ENCODE data around the gene LGALS9C.
"Not testable (repeated sequence)": the region's sequence is repeated elsewhere in the genome, so short reads cannot be mapped to it uniquely, and the experiment has no call there.

The LGALS9C gene

DNA sequence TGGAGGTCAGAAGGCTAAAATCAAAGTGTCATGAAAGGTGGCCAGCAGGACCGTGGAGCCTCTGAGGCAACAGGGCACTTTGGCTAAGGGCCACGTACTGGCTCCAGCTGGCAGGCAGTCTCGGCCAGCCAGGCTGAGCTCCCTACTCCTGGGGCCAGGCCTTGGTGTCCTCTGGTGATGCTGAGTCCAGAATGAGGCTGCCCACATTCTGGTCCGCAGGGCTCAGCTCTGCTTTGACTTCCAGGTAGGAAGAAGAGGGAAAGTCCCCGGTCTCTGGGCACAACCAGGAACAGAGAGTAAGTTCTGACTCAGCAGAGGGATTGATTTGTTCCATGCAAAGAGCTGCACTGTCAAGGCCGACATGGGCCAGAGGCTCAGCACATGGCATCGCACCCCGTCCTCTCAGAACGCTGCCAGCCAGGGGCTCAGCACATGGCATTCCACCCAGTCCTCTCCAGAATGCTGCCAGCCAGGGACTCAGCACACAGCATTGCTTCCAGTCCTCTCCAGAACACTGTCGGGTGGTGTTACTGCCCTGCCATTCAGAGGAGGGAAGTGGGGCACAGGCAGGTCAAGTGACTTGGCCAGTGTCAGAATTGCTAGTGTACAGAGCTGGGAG is 2.5 kb downstream of the LGALS9C start:
- not testable (repeated sequence) for DNase-seq

DNA sequence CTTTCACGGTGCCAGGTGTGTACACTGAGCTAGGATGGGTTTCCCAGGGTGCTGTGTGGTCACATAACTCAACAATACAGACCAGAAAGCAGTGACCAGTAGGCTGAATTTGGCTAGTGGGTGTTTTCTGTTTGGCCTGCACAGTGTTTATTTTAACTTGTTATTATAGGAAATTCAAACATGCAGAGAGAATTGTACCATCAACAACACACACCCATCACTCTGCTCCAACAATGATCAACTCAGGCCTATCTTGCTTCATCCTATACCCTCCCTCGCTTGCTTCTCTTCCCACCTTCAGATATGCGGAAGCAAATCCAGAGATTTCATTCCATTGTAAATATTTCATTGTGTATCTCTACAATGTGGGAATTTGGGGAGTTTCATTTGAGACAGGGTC is 5.2 kb downstream of the LGALS9C start:
- not testable (repeated sequence) for DNase-seq

DNA sequence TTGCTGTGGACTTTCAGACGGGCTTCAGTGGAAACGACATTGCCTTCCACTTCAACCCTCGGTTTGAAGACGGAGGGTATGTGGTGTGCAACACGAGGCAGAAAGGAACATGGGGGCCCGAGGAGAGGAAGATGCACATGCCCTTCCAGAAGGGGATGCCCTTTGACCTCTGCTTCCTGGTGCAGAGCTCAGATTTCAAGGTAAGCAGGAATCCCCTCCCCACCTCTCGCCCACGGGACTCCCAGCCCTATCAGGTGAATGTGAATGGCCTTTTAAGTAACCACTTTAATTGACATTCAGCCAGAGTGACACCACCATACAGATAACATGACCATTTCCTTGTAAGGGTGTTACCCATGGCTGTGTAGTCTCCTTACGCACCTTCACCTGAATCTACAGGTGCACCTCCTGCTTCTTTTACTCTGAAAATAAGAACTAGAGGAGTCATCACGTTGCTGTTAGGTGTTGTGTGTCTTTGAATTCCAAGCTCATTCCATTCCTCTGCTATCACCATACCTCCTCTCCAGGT is 9.4 kb downstream of the LGALS9C start:
- DNase-seq = not testable (repeated sequence)

DNA sequence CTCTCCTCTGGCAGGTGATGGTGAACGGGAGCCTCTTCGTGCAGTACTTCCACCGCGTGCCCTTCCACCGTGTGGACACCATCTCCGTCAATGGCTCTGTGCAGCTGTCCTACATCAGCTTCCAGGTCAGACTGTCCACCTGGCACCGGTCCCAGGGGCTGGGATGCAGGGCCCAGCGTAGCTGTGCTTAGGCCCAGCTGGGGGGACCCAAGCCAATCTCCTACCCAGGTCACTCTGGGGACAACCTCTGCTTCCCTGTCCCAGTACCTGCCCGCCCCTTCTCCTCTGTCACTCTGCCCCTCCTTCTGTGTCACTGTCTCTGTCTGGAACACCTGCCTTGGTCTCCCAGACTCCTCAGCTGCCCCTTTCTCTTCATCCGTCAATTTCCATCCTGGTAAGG is 11.0 kb downstream of the LGALS9C start:
- DNase-seq = not testable (repeated sequence)

DNA sequence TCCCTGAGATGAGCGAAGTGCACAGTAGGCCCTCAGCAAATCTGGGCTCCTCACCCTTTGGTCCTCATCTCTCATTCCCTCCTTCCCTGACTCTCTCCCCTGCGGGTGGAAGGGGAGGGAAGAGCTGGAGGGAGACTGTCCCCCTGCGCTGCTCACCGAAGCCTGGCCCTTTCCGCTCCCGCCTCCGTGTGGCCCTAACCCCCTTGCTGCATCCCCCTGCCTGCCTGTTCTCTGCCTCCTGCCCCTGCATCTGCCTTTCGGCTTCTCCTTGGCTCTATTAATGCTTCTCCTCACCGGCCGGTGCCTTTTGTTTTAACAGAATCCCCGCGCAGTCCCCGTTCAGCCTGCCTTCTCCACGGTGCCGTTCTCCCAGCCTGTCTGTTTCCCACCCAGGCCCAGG is 12.0 kb downstream of the LGALS9C start:
- DNase-seq = not testable (repeated sequence)

GRCh38 chr17:18490016-18490415 is 13.4 kb downstream of the LGALS9C start:
- DNase-seq = not testable (repeated sequence)

GRCh38 chr17:18492712-18493480 is 16.3 kb downstream of the LGALS9C start:
- peak; percentile 1 for DNase-seq

DNA sequence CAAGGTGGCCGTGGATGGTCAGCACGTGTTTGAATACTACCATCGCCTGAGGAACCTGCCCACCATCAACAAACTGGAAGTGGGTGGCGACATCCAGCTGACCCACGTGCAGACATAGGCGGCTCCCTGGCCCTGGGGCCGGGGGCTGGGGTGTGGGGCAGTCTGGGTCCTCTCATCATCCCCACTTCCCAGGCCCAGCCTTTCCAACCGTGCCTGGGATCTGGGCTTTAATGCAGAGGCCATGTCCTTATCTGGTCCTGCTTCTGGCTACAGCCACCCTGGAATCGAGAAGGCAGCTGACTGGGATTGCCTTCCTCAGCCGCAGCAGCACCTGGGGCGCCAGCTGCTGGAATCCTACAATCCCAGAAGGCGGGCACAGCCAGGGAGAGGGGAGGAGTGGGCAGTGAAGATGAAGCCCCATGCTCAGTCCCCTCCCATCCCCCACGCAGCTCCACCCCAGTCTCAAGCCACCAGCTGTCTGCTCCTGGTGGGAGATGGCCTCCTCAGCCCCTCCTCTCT is 17.7 kb downstream of the LGALS9C start:
- DNase-seq = not testable (repeated sequence)

DNA sequence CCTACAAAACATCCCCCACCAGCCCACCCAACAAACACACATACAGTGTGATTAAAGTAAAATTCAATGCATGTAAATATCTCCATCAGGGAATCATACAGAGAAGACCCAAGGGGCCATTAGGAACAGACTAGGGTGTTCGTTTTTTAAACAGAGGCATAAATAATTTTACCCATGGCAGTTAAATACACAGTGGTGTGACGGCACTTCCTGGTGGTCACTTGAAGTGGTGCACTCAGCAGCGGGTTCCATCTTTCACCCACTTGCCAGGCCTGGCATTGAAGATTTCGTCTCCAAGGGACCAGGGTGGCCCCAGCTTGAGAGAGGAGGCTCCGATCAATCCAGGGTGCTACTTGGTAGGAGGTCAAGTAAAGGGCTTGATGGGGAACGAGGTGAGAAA is 20.5 kb downstream of the LGALS9C start:
- DNase-seq = not testable (repeated sequence)

GRCh38 chr17:18499100-18499499 is 22.5 kb downstream of the LGALS9C start:
- not testable (repeated sequence) for DNase-seq

GRCh38 chr17:18499756-18500155 is 23.2 kb downstream of the LGALS9C start:
- DNase-seq = not testable (repeated sequence)

GRCh38 chr17:18500281-18500680 is 23.7 kb downstream of the LGALS9C start:
- DNase-seq = not testable (repeated sequence)

GRCh38 chr17:18500816-18501215 is 24.2 kb downstream of the LGALS9C start:
- DNase-seq = not testable (repeated sequence)

DNA sequence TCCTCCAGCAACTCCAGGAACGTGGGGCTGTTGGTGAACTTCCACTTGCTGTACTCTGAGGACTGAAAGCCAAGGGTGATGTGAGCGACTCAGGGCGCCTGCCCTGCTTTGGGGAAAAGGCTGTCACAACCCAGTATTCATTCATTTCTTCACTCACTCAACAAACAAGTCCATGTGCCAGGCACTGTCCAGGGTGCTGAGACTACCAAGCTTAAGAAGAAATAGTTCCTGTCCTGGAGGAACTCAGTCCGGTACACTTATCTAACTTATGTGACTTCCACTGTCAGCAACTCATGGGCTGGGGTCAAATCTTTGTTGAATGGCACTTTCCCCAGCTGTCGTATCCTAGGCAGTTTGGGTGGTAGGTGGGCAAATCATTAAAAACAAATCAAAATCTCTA is 26.6 kb downstream of the LGALS9C start:
- DNase-seq = not testable (repeated sequence)

- DNase-seq = not testable (repeated sequence)
These were observed 31.1 kb downstream of the LGALS9C start for GRCh38 chr17:18507729-18508128.

DNA sequence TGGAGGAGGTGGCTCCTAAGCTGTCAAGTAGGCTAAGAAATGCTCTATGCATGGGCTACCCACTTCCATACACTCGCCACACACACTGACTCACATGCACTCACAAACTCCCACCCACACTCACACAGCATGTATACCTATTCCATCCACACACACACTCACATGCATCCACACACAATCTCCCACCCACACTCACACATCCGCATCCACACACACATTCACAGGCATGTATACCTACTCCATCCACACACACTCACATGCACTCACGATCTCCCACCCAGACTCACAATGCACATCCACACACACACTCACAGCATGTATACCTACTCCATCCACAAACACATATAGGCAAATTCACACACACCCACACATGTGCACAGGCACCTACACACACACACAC is 32.1 kb downstream of the LGALS9C start:
- not testable (repeated sequence) for DNase-seq

- DNase-seq = not testable (repeated sequence)
These were observed 44.5 kb downstream of the LGALS9C start for GRCh38 chr17:18521100-18521499.

- DNase-seq = not testable (repeated sequence)
These were observed 48.4 kb downstream of the LGALS9C start for GRCh38 chr17:18525015-18525414.

GRCh38 chr17:18526168-18526800 is 49.7 kb downstream of the LGALS9C start:
- not testable (repeated sequence) for DNase-seq

- DNase-seq = not testable (repeated sequence)
These were observed 50.8 kb downstream of the LGALS9C start for GRCh38 chr17:18527354-18527753.

DNA sequence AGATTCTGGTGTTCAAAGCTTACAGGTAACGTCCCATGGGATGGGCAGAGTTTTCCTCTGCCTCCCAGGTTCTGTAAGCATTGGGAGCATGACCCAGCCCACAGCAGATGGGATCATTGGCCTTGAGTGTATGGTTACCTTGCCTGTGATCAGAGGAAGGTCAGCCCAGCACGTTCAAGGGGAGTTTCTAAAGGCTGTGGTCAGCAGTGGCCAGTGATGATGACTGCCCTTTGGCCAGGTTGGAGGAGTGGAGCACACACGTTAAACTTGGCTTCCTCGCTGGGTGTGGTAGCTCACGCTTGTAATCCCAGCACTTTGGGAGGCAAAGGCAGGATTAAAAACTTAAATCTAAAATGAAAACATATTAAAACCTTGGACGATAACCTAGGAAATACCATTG is 51.8 kb downstream of the LGALS9C start:
- DNase-seq = not testable (repeated sequence)

- DNase-seq = not testable (repeated sequence)
These were observed 52.4 kb downstream of the LGALS9C start for GRCh38 chr17:18528899-18529500.

GRCh38 chr17:18530405-18530804 is 53.8 kb downstream of the LGALS9C start:
- not testable (repeated sequence) for DNase-seq
